Spinal cord (tissue), 10 donors: ENCODE measurements around the gene SYT2. TPM values are rescaled to one million over a fixed set of nuclear protein-coding genes. Genes with fewer than 3 reads are reported as not detected.
A peak's percentile ranks its signal among the peaks of the same experiment; 100 is the strongest.
"Not testable (repeated sequence)": the region's sequence is repeated elsewhere in the genome, so short reads cannot be mapped to it uniquely, and the experiment has no call there.

Experiments used
- DNase-seq, 6 donors: peaks; one replicate each; pipeline versions ENCODE4 v3.0.0 to v3.0.0-alpha.2; 2013 to 2015; ENCODE audit warnings: low spot score in 6 of 6, low read depth in 4 of 6
- H3K27ac ChIP-seq: one replicate; pipeline ENCODE4 v1.5.1; 2013; ENCODE audit warnings: low read depth, low read length, control low read depth
- H3K27me3 ChIP-seq: one replicate; pipeline ENCODE4 v1.6.1; 2013; ENCODE audit warnings: low read length; ENCODE audit not compliant: control insufficient read depth, insufficient read depth
- H3K36me3 ChIP-seq: one replicate; pipeline ENCODE4 v1.6.1; 2013; ENCODE audit warnings: low read length; ENCODE audit not compliant: control insufficient read depth, insufficient read depth
- H3K4me1 ChIP-seq: one replicate; pipeline ENCODE4 v1.6.1; 2013; ENCODE audit warnings: low read length; ENCODE audit not compliant: control insufficient read depth, insufficient read depth
- H3K4me3 ChIP-seq: one replicate; pipeline ENCODE4 v1.5.1; 2013; ENCODE audit warnings: low read depth, low read length, control low read depth
- H3K9me3 ChIP-seq: one replicate; pipeline ENCODE4 v1.6.1; 2013; ENCODE audit warnings: low read length; ENCODE audit not compliant: control insufficient read depth, insufficient read depth
- WGBS: methylation state at CpG from one replicate; pipeline ENCODE4 v1.1.5; 2013; ENCODE audit warnings: missing lambda C conversion rate; ENCODE audit not compliant: insufficient coverage; 5-methylcytosine and 5-hydroxymethylcytosine counted together
- polyA plus RNA-seq, 2 donors: library from polyadenylated mRNA; unstranded; fragments of 120-200 nt; gene quantifications; one replicate each; pipeline ENCODE4 v1.2.1, GENCODE V29; 2013; ENCODE audit not compliant: insufficient read length in 2 of 2
- total RNA-seq, 2 donors: library from RNA; depleted of rRNA in 1 of 2; stranded (reverse); fragments of 120-200 nt in 1 of 2; fragments of >200 nt in 1 of 2; gene quantifications; one replicate each; pipeline versions ENCODE4 v1.2.3 to v1.2.4, GENCODE V29; 2013 to 2014
- donor health status: healthy.

SYT2 gene
- total and polyA plus RNA-seq, 4 donors = 11.1 to 59.2 (median 48.8) TPM

DNA sequence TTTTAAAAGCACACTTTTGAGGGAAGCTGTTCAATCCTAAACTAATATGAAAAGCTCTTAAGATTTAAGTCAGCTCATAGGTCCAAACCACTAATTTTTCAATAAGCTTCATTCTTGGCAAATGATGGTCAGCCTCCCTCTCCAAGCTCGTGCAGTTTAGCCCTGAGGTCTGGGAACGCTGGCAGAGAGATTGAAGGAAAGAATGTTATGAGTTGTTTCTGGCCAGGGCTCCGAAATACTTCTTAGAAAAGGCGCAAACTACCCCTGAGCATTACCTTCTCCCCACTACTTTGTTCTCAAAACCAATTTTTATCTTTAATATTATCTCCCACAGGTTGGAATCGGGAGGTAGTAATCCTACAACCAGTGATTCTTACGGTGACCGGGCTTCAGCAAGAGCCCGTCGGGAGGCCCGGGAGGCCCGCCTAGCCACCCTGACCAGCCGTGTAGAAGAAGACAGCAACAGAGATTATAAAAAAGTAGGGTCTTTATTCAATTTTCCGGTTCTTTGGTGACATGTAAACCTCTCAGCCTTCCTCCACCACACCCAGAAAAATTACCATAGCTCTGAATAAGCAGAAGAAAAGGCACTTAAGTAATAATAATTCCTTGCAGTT, 147.7 kb downstream of the SYT2 start:
- no peak for DNase-seq
- no peaks in the 10 kb centered on the region for H3K27me3 ChIP-seq
- no peak overlapping the region for H3K27ac ChIP-seq
- peaks cover 3% of the 10 kb centered on the region for H3K36me3 ChIP-seq
- H3K4me3 ChIP-seq = no peak overlapping the region
- 100% methylated on average over 1 of the region's 13 CpGs for WGBS
- H3K4me1 ChIP-seq = no peaks in the 10 kb centered on the region
- H3K9me3 ChIP-seq = no peaks in the 10 kb centered on the region

DNA sequence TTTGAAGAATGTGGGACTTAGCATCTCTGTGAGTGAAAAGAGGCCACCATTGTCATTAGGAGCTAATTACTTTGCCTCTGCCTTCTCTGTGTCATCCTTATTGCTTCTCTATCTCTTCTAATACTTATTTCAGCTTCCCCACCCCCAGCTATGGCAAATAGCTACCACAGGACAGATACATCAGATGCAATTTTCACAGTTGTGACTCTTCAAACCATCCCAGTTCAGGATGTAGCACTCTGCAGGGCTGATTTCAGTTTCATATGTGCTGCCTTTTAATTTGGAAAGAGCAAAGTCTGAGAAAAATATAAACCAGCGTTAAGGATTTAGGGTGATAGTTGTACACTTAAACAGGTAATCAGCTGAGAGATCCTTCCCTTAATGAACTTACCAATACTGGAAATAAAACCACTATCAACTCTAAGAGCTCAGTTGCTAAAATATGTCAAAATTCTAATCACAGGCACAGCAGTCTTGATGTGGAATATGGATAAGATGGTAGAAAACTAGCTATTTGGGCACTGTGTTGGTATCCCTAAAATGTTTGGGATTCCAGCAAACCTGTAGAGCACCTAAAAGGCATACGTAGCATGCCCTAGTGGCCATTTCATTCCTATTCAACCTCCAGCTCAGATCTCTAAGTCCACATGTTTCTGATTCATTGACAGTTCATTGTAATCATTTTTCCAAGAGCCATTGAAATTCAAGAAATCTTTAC, 148.4 kb downstream of the SYT2 start:
- no peak for DNase-seq
- no peaks in the 10 kb centered on the region for H3K9me3 ChIP-seq
- no peaks in the 10 kb centered on the region for H3K4me1 ChIP-seq
- H3K27ac ChIP-seq = no peak overlapping the region
- H3K4me3 ChIP-seq = no peak overlapping the region
- 91% methylated on average over 1 of the region's 2 CpGs for WGBS
- H3K27me3 ChIP-seq = no peaks in the 10 kb centered on the region
- H3K36me3 ChIP-seq = peaks cover 3% of the 10 kb centered on the region

DNA sequence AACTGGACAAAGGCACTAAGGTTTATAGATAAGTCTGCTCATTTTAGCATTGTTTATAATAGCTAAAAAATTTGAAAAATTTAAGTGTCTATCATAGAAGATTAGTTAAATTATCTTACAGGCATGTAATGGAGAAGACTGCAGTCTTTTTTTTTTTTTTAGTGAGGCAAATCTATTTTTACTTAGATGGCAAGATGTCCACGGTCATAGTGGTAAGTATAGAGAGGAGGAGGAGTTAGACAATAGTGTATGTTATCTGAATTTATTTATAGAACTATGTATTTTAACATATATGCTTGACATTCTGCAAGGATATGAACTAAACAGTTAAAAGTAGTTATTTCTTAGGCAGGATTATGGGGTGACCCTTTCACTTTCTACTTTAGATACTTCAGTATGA, 149.0 kb downstream of the SYT2 start:
- Histone ChIP-seq H3K36me3 (peaks cover 3% of the 10 kb centered on the region), H3K27me3 (no peaks in the 10 kb centered on the region), H3K4me3 (no peak overlapping the region), H3K27ac (no peak overlapping the region), H3K4me1 (no peaks in the 10 kb centered on the region), H3K9me3 (no peaks in the 10 kb centered on the region)
- DNase-seq = no peak
- WGBS = no CpG with 5 or more reads among the region's 1 CpG

DNA sequence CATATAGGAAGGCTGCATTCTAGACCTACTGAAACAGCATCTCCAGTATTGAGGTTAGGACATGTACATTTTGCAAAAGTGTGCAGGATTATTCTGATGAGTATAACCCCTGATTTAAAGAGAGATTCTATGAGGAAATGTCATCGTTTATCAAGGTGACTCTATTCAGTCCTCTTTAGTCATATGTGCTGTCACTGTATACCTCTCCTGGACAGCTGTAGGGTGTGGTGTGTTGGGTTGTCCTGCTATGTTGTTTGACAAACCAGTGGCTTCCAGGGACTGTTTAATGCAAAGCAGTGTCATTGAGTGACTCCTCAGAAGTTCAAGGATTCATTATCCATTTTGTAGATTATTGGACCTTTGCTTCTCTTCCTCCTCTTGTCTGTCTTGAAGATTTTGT, 152.6 kb downstream of the SYT2 start:
- not testable (repeated sequence) for H3K4me3 ChIP-seq, H3K27me3 ChIP-seq, H3K9me3 ChIP-seq, H3K27ac ChIP-seq, H3K4me1 ChIP-seq, DNase-seq, H3K36me3 ChIP-seq
- WGBS = no CpG with 5 or more reads among the region's 1 CpG

DNA sequence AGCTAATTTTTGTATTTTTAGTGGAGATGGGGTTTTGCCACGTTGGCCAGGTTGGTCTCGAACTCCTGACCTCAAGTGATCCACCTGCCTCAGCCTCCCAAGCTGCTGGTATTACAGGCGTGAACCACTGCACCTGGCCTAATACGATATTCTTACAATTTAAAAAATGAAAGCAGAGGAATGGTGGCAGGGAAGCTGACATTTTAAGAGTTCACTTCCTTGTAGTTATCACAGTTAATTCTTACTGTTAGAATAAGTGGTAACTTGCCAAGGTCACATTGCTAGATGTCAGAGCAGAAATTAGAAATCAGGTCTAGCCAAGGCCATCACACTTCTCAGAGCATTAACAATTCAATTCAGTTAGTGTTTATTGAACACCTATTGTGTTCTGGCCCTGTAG, 154.2 kb downstream of the SYT2 start:
- H3K4me3 ChIP-seq, H3K27ac ChIP-seq, H3K4me1 ChIP-seq, H3K36me3 ChIP-seq, H3K9me3 ChIP-seq, DNase-seq, H3K27me3 ChIP-seq: not testable (repeated sequence)
- WGBS = 60% methylated on average over 1 of the region's 4 CpGs

DNA sequence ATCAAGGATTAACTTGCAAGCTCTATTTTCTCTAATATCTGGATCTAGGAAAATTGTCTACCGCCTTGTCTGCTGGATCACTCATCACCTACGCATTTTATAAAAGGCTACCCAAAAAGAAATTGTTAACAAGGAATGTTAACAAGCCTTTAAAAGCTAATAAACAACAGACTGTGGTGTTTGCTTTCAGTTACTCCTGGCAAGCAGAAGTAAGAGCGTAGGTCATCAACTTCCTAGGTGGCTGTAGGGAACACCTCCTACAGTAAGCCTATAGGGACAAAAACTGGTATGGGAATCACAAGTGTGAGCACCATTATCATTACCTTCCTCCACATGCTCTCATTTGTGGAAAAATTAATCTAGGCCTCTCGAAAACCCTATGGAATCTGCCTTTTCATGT, 155.6 kb downstream of the SYT2 start:
- WGBS = no CpG with 5 or more reads among the region's 4 CpGs
- H3K4me3 ChIP-seq, DNase-seq, H3K36me3 ChIP-seq, H3K27me3 ChIP-seq, H3K9me3 ChIP-seq, H3K27ac ChIP-seq, H3K4me1 ChIP-seq: not testable (repeated sequence)

DNA sequence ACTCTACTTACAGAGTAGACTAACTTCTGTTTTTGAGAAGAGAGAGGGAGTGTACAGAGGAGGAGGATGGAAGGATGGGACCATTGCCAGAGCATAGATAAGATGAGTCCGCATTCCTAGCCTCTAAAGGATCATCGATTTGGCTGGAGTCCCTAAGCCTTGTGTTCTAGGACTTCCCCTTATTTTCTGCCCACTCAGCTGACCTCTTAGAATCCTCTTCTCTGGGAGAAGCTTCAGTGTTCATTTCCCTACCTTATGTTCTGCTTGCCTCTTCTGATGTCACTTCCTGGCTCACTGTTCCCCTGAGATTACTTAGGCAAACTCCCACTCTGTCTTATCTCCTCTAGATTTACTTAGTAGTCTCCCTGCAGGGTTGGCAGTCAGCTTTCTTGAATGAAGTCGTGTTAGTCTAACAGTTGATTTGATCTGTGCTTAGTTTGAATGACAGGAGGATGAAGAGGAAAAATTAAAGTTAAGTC, 156.7 kb downstream of the SYT2 start:
- WGBS = 100% methylated on average over 1 of the region's 3 CpGs
- Histone ChIP-seq H3K9me3 (no peaks in the 10 kb centered on the region), H3K4me1 (peaks cover 2% of the 10 kb centered on the region), H3K27me3 (no peaks in the 10 kb centered on the region), H3K4me3 (no peak overlapping the region), H3K36me3 (no peaks in the 10 kb centered on the region), H3K27ac (no peak overlapping the region)
- no peak for DNase-seq

DNA sequence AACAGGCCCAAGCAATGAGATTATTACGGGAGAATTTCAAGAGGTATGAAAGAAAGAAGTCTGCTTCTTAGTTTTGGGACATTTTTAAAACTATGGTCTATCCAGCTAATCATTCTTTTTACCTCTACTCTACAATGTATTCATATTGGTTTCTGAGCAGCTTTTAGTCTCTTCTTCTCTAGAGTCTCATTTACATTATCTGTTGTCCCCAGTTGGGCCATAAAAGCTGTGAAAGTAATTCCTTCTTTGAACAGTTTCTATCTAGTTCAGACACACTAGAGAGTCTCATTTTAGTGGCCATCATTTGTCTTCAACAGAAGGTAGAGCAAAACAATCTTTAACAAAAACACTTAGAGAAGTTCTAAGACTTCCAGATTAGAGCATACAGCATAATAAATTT, 157.2 kb downstream of the SYT2 start:
- no CpG with 5 or more reads among the region's 1 CpG for WGBS
- H3K4me1 ChIP-seq, H3K4me3 ChIP-seq, H3K36me3 ChIP-seq, H3K27me3 ChIP-seq, H3K9me3 ChIP-seq, H3K27ac ChIP-seq: not testable (repeated sequence)
- peak in 1 of 6 donors; percentile 61 for DNase-seq

DNA sequence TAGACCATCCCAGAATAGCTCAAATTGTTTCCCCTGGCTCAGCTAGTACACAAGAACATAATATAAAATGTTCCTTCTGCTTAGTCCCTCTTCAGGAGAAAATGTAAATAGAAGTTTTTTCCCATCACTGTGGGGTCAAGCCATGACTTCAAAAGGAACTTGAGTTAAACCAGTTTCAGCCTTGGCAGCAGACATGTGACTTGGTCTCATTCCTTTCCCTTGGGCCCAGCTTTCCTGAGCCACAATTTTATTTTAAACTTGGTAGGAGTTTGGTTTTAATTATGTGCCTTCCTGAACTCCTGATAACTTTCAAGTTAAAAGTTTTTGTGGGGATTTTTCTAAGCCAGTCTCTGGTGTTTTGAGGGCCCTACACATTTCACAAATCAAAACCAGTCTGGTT, 157.6 kb downstream of the SYT2 start:
- not testable (repeated sequence) for DNase-seq, H3K9me3 ChIP-seq, H3K4me3 ChIP-seq, H3K27me3 ChIP-seq, H3K4me1 ChIP-seq, H3K27ac ChIP-seq, H3K36me3 ChIP-seq

DNA sequence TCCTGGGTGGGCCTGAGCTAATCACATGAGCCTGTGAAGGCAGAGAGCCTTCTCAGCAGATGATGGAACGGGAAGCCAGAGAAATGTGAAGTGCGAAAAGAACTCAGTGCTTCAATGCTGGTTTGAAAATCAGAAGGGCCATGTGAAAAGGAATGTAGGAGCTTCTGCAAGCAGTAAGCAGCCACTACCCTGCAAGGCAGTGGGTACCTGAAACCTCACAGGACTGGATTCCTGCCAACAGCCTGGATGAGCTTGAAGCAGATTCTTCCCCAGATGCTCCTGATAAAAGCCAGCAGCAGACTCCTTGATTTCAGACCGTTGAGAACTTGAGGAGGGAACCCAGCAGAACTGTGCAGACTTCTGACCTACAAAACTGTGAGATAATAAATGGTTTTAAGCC, 158.6 kb downstream of the SYT2 start:
- Histone ChIP-seq H3K4me1 (peaks cover 2% of the 10 kb centered on the region), H3K27ac (no peak overlapping the region), H3K4me3 (no peak overlapping the region), H3K36me3 (no peaks in the 10 kb centered on the region), H3K9me3 (no peaks in the 10 kb centered on the region), H3K27me3 (no peaks in the 10 kb centered on the region)
- WGBS = 87% methylated on average over 2 of the region's 3 CpGs
- peak in 1 of 6 donors; percentile 68 for DNase-seq
